Measurements from ENCODE around the gene KAZN. TPM values are rescaled to one million over a fixed set of nuclear protein-coding genes. Genes with fewer than 3 reads are reported as not detected.

Gene KAZN
- total and polyA plus RNA-seq, 12 donors, result 1.1 to 6.5 (median 1.9) TPM

GRCh38 chr1:14694589-14694988 lies 96.1 kb downstream of the KAZN start:
- Histone ChIP-seq H3K27me3 (peaks cover 0 to 65% (median 29%) of the 10 kb centered on the region in 7 donors), H3K36me3 (no peaks in the 10 kb centered on the region), H3K9me3 (no peaks in the 10 kb centered on the region), H3K4me1 (no peaks in the 10 kb centered on the region), H3K27ac (no peak overlapping the region), H3K4me3 (no peak overlapping the region)
- intact Hi-C loops (cut with DNase I), result no loop called here
- TF ChIP-seq, protein P1, sequence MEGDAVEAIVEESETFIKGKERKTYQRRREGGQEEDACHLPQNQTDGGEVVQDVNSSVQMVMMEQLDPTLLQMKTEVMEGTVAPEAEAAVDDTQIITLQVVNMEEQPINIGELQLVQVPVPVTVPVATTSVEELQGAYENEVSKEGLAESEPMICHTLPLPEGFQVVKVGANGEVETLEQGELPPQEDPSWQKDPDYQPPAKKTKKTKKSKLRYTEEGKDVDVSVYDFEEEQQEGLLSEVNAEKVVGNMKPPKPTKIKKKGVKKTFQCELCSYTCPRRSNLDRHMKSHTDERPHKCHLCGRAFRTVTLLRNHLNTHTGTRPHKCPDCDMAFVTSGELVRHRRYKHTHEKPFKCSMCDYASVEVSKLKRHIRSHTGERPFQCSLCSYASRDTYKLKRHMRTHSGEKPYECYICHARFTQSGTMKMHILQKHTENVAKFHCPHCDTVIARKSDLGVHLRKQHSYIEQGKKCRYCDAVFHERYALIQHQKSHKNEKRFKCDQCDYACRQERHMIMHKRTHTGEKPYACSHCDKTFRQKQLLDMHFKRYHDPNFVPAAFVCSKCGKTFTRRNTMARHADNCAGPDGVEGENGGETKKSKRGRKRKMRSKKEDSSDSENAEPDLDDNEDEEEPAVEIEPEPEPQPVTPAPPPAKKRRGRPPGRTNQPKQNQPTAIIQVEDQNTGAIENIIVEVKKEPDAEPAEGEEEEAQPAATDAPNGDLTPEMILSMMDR (IDR thresholded peaks at IDR 0.05), result no peak
- DNase-seq, result no peak
- ATAC-seq, result no peak
- WGBS, 2 donors, result 72 to 83% methylated on average over 3 of the region's 3 CpGs

- 80 to 82% methylated on average over 5 of the region's 5 CpGs for WGBS, 2 donors
- TF ChIP-seq, protein P1 (IDR thresholded peaks at IDR 0.05), result no peak
- DNase-seq (no peak), ATAC-seq (no peak)
- intact Hi-C loops (cut with DNase I), result no loop called here
- H3K4me1 ChIP-seq, result no peaks in the 10 kb centered on the region
- no peaks in the 10 kb centered on the region for H3K9me3 ChIP-seq
- H3K4me3 ChIP-seq, result no peak overlapping the region
- no peaks in the 10 kb centered on the region for H3K36me3 ChIP-seq
- peaks cover 0 to 70% (median 29%) of the 10 kb centered on the region in 7 donors for H3K27me3 ChIP-seq
- no peak overlapping the region for H3K27ac ChIP-seq
Observed at GRCh38 chr1:14696761-14697160, 98.3 kb downstream of the KAZN start.

DNA sequence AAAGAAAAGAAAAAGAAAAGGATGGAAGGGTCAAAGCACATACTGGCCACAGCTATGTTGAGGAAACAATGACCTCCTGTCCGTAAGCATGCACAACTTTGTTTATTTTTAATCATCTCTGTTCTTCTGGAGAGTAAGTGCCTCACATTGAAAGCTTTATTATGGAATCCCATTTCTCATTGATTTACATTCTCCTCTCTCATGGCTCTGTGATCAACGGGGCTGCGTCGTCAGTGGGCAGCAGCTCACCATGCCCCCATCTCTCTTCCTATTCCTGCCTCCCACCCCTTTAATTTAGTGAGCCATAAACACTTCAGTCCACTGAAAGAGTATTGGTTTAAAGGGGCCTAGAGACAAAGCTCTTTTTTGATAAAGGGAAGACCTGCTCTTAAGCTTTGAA lies 98.9 kb downstream of the KAZN start:
- peaks cover 0 to 66% (median 28%) of the 10 kb centered on the region in 7 donors for H3K27me3 ChIP-seq
- WGBS, 2 donors, result 79 to 80% methylated on average over 4 of the region's 4 CpGs
- no peaks in the 10 kb centered on the region for H3K36me3 ChIP-seq

DNA sequence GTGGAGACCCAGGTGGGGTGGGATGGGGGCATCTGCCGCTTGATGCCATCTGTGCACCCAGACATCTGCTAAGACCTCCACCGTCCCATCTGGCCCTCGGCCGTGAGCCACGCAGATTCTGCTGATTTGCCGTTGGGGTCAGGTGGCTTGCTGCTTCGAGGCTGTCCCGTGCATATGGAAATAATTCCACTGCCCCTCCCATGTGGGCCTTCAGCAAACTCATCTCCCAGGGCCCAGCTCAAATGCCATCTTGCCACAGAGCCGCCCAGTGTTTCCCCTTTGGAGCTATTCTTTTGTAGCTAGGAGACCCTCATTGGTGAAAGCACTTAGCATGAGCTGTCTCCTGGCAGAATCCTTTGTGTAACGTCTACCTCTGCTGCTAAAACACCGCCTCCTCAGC lies 99.8 kb downstream of the KAZN start:
- peaks cover 0 to 57% (median 23%) of the 10 kb centered on the region in 7 donors for H3K27me3 ChIP-seq
- no peak for DNase-seq
- H3K4me3 ChIP-seq, result no peak overlapping the region
- TF ChIP-seq, protein P1 (IDR thresholded peaks at IDR 0.05), result no peak
- intact Hi-C loops (cut with DNase I), result no loop called here
- H3K36me3 ChIP-seq, result no peaks in the 10 kb centered on the region
- H3K4me1 ChIP-seq, result no peaks in the 10 kb centered on the region
- H3K27ac ChIP-seq, result no peak overlapping the region
- ATAC-seq, result no peak
- WGBS, 2 donors, result 91% methylated on average over 11 of the region's 11 CpGs
- H3K9me3 ChIP-seq, result no peaks in the 10 kb centered on the region

More for the DNA sequence above, 98.9 kb downstream of the KAZN start:
- DNase-seq (no peak), ATAC-seq (no peak)
- H3K4me1 ChIP-seq, result no peaks in the 10 kb centered on the region
- TF ChIP-seq, protein P1 (IDR thresholded peaks at IDR 0.05), result no peak
- no peak overlapping the region for H3K4me3 ChIP-seq
- H3K9me3 ChIP-seq, result no peaks in the 10 kb centered on the region
- intact Hi-C loops (cut with DNase I), result no loop called here
- no peak overlapping the region for H3K27ac ChIP-seq
